ENCODE measurements around the gene PPM1B.
"Not testable (repeated sequence)": the region's sequence is repeated elsewhere in the genome, so short reads cannot be mapped to it uniquely, and the experiment has no call there.

PPM1B gene

DNA sequence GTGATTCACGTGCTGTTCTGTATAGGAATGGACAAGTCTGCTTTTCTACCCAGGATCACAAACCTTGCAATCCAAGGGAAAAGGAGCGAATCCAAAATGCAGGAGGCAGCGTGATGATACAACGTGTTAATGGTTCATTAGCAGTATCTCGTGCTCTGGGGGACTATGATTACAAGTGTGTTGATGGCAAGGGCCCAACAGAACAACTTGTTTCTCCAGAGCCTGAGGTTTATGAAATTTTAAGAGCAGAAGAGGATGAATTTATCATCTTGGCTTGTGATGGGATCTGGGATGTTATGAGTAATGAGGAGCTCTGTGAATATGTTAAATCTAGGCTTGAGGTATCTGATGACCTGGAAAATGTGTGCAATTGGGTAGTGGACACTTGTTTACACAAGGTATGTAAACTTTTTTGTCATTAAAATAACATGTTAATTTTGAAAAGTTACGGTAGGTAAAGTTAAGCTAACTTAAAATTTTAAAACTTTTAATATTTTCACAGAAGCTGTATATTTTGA, 33.0 kb downstream of the PPM1B start:
- DNase-seq (ENCODE audit: low read depth) = no peak

DNA sequence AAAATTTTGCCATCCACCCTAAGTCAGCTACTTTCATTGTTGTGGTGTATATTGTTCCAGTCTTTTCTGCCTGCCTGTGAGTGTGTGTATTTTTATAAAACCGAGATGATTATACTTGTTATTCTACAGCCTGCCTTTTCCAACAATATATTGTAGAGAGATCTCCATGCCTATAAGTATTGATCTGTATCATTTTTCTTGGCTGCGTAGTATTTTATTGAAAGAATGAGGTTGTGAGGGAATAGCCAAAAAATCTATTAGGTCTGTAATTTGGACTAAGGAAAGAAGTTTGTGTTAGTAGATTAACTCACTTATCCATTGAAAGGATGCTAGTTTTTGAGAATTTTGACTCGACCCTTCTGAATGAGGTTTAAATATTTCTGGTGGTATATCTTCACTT, 34.9 kb downstream of the PPM1B start:
- no peak for DNase-seq (ENCODE audit: low read depth)

DNA sequence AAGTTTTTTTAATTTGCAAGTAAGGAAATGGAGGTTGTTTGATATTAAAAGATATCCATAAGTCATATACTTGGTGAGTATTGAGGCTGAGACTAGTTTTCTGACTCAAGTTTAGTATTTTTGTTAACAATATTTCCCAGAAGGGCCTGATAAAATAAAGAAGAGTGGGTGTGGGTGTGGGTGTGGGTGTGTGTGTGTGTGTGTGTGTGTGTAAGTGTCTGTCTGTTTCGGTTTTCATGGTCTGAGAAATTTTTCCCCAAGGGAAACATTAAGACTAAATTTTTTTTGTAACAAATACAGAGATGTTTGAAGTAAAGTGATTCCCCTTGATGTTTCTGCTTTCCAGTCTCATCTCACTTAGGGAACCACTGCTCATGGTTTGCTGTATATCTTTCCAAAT, 36.5 kb downstream of the PPM1B start:
- DNase-seq (ENCODE audit: low read depth) = no peak

DNA sequence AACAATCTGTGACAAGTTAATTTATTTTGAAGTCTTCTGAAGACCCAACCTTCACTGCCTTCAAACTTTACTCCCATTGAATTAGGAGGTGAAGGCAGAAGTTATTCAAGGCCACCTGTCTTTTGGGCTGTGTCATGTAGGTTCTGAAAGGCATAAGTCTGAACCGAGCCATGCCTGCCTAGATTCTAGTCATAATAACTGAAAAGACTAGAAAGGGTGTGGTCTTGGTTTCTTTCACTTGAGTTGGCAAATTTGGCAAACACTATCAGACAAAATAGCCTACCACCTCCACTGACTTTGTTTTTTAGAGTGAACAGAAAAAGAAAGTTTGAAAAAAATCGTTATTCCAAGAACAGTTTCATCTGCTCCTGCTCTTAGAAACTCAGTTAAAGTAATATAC, 38.4 kb downstream of the PPM1B start:
- DNase-seq (ENCODE audit: low read depth) = no peak

DNA sequence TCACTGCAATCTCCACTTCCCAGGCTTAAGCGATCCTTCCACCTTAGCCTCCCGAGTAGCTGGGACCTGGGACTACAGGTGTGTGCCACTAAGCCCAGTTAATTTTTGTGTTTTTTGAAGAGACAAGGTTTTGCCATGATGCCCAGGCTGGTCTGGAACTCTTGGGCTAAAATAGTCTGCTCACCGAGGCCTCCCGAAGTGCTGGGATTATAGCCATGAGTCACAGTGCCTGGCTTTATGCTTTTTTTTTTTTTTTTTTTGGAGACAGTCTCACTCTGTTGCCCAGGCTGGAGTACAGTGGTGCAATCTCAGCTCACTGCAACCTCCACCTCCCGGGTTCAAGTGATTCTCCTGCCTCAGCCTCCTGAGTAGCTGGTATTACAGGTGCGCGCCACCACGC, 39.0 kb downstream of the PPM1B start:
- not testable (repeated sequence) for DNase-seq (ENCODE audit: low read depth)

DNA sequence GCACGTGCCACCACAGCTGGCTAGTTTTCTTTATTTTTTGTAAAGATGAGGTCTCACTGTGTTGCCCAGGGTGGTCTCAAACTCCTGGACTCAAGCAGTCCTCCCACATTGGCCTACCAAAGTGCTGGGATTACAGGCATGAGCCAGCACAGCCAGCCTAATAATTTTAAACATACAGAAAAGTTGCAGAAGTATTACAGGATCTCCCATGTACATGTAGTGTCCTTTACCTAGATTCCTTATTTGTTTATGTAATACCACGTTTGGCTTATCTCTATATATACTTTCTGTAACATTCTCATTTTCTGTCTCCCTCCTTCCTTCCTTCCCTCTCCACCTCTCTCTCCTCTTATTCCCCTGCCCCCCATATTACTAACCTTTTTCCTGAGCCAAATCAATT, 41.7 kb downstream of the PPM1B start:
- no peak for DNase-seq (ENCODE audit: low read depth)

DNA sequence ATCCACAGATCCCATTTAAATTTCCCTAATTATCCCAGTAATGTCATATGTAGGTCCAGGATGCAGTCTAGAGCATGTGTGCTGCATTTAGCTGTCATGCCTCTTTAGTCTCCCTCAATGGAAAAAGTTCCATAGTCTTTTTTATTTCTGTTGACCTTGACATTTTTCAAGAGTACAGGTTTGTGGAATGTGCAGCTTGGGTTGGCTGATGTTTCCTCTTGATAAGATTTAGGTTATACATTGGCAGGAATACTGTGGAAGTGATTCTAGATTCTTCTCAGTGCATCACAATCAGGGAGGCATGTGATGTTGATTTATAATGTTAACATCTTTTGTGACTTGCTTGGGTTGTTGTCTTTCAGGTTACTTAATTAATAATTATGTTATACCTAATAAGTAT, 42.5 kb downstream of the PPM1B start:
- no peak for DNase-seq (ENCODE audit: low read depth)

DNA sequence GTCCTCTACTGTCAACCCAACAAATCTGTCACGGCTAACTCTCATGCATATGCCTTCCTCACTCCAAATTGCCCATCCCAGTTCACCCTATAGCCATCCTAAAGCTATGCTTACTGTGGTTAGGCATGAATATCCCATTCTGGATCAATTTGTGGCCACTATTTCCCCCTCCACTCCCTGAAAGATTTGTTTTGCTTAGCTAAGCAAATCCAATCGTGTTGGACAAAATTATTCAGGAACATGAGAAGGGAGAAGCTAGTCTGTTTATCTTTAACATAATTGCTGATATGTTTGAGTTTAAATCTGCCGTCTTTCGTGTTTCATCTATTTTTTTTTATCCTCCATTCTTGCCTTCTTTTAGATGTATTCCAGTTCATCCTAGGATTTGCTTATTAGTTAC, 43.6 kb downstream of the PPM1B start:
- DNase-seq (ENCODE audit: low read depth) = no peak

DNA sequence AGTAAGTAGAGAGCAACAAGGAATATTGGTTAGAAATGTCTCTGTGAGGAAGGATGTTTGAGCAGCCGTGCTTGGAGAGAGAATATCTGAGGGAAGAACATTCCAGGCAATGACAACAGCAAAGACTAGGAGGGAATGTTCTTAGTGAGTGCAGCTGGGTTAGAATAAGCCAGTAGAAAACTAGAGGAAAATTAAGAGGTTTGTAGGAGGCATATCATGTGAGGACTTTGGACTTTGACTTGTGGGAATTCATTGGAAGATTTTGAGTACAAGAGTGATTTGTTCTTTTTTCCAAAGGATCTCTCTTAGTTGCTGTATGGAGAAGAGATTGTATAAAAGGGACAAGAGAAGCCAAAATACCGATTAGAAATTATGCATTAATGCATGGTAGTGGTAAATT, 47.2 kb downstream of the PPM1B start:
- DNase-seq (ENCODE audit: low read depth) = no peak

DNA sequence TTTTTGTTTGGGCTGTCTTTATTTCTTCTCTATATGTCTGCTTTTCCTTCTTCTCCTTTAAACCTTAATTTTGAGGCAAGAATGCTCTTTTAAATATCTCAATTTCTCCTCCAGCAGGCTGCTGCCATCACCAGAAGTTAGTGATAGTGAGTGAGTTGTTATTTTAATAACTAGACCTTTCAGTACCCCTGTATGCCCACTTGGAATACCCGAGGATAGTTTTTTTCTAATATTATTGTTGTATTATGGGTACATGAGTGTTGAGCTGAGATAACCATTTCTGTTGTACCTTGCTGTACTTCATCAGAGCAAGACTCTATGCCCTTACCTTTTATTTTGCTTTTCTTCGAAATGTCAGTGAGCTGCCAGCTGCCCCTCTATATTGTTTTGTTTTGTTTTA, 50.1 kb downstream of the PPM1B start:
- DNase-seq (ENCODE audit: low read depth) = no peak

DNA sequence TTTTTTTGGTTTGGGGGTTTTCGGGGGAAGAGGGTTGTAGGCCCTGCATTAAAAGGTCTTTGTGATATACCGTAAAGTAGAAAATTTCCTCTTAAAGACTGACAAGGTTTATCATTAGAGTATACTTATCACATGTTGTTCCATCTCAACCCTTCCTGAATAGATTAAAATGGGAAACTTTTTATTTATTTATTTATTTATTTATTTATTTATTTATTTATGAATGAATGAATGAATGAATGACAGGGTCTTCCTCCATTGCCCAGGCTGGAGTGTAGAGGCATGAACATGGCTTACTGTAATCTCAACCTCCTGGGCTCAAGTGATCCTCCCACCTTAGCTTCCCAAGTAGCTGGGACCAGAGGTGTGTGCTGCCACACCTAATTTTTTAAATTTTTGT, 58.1 kb downstream of the PPM1B start:
- DNase-seq (ENCODE audit: low read depth) = no peak

DNA sequence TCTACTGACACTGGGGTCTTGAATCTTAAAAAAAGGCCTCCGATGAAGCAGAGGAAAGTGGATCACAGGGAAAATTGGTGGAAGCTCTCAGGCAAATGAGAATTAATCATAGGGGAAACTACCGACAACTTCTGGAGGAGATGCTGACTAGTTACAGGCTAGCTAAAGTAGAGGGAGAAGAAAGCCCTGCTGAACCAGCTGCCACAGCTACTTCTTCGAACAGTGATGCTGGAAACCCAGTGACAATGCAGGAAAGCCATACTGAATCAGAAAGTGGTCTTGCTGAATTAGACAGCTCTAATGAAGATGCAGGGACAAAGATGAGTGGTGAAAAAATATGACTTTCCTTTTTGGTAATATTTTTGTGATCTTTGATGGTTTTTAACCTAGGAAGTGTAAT, 61.7 kb downstream of the PPM1B start:
- DNase-seq (ENCODE audit: low read depth) = no peak

DNA sequence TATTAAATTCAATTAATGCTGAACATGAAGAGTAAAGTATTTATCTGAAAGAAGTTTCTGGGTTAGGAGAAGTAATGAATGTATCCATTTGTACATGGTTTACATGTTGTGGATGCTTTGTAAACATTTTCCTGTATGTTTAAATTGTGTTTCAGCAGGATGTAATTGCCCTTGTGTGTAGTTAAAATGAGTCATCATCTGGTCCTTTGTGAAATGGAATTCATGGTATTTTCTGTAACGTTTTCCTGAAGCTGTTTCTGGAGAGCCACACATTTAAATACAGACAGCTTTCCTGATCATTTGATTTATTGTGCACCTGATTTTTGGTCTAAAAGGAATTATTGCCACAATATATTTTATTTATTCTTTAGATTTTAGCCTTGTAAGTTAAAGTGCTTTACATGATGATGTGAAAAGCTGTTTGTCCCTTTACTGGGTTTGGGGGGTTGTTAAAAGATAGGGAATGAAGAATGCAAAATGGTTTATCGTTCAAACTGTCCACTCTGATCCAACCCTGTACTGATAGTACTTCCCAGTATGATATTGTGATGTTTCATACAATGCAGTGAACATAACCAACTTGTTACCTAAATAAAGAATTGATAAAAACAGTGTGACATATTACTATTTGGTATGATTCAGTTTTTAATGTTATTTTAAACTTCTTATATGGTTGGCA, 64.9 kb downstream of the PPM1B start:
- DNase-seq (ENCODE audit: low read depth) = no peak

DNA sequence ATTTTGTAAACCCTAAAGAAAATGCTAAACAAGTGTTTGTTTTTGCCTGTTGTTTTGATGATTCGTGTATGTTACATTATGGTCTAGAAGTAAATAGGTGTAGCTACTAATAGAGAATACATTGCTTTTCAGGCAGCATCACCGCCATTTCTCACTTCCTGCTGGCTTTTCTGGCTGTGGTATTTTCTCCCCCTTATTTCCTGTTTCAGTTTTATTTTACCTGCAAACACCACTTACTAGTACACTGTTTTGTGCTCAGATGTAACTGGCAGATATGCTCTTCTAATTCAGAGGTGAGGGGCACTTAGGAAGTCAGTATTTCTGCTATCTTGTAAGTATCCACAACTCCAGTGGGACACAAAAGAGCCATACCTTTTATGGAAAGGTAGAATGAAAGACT, 68.5 kb downstream of the PPM1B start:
- no peak for DNase-seq (ENCODE audit: low read depth)

DNA sequence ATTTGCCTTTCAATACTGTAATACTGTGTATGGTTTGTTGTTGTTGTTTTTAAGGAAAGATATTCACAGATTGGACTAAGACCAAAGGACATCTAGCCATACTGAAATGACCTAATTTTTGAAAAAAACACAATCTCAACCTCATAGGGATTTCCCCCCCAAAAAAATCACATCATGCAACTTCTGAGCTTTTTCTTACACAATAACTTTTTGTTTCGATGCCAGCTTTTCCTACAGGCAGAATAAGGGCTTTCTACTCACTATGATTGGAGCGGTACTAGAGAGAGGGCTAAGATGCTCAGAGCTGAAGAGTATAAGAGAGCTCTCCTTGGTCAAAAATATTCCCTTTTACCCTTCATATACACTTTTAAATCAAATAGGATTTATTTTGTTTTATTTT, 74.2 kb downstream of the PPM1B start:
- DNase-seq (ENCODE audit: low read depth) = no peak

DNA sequence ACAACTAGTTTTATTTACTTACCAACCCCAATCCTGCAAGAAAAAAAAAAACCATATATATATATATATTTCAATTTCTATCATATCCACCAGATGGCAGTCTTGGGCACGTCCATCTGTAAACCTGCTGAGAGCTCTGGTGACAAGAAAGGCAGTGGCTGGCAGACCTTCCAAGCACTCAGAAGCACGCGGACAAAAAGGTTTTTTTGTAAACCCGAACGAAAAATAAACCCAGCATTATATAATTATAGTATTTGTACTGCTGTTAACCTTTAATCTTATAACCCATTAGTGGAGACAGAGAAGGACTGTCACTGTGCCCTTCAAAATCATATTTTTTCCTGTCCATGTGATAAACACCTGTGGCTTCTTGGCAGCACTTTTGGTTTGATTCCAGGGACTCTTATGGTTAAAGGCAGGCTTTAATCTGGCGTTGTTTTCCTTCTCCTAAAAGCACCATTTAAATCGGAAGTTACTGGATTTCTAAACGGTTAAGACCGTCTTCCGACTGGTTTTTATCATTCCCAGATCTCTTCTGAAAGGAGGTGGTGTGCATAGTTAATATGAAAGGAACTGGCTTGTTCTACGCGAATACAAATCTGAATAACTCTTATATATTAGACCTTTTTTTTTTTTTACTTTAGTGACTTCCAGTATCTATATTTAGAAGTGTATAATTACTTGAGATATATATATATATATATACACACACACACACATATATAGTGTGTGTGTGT, 75.6 kb downstream of the PPM1B start:
- no peak for DNase-seq (ENCODE audit: low read depth)

DNA sequence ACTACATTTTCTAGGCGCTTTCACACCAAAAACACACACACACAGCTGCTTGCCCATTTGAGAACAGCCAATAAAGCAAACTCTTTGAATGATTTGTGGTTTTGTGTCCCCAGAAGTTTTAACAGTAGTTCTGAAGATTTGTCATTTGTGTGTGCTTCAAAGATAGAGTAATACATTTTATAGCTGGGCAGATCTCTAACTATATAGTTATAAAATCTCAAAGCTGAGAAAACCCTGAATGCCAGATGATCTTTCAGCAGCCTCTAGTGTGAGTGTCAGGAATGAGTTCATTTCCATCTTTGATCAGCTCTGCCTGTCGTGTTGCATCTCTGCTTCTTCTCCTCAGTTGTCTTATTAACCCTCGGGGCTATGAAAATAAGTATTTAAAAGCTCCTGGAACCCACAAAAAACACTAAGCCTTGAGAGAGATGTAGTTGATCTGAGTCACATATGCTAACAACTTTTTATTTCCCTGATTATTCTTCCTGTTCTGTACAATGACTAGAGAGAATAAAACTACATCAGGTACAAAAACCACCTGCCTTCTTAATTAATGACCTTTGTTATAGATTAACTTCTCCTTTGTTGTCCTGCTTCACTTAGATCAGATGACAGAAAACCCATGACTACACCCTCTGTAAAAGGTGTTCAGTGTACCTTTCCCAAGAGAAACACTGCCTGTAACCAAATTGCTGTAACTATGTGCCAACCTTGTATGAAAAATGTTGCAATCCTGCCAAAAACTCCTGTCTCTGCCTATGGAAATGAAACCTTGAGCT, 76.6 kb downstream of the PPM1B start:
- no peak for DNase-seq (ENCODE audit: low read depth)

DNA sequence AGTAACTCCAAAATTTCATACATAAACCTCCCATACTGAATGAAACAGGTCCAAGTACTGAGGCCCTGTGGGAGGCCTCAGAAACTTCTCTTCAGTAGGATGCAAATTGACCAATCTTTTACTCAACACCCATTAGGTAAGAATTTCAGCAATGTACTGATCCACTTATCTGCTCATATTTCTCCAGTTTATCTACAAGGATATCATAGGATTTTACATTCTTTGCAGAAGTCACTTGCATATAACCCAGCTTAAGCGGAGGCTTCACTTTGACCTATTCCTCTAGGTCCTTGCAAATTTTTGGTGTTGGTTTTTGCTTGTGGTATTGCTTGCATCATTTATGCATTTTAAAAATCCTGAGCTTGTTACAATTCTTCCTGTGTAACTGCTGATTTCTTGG, 77.8 kb downstream of the PPM1B start:
- no peak for DNase-seq (ENCODE audit: low read depth)

DNA sequence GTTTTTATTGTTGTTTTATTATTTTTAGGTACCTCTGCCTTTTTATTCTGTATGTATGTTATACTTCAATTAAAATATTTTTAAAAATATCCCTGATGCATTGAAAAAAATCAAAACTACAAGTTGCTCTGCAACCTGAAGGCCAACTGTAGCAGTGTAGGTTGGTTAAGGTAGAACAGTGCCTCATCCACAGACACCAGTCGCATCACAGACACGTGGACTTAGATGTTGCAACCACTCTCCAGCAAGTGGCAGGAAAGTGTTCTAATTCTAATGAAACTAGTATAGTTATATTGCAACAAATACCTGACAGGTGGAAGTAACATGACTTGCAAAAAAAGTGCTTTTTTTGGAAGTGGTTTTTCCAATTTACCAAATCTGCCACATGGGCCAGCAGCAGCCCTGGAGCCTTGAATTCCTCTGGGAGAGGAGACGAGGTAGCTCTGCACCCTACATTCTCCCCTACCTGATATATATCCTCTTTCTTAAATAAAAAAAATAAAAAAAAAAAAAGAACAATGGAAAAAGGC, 78.2 kb downstream of the PPM1B start:
- no peak for DNase-seq (ENCODE audit: low read depth)

DNA sequence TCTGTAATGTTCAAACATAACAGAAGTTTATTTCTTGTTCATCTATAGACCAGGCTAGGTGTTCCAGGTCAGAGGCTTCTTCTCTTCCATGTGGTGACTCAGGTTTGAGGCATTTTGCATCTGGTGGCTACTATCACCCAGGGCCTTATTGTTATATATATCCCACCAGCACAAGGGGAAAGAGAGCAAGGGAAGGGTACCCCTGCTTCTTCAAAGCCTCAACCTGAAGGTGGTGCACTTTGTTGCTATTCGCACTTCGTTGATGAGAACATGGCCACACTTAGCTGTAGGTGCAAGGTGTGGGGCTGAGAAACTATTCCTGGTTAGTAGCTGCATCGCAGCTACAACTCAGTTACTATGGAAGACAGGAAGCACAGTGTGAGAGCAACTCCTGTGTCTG, 79.2 kb downstream of the PPM1B start:
- no peak for DNase-seq (ENCODE audit: low read depth)

DNA sequence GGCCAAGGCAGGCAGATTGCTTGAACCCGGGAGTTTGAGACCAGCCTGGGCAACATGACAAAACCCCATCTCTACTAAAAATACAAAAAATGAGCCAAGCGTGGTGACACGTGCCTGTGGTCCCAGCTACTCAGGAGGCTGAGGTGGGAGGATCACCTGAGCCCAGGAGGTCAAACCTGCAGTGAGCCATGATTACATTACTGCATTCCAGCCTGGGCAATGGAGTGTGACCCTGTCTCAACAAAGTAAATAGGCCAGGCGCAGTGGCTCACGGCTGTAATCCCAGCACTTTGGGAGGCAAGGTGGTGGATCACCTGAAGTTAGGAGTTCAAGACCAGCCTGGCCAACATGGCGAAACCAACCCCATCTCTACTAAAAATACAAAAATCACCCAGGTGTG, 80.6 kb downstream of the PPM1B start:
- DNase-seq (ENCODE audit: low read depth) = not testable (repeated sequence)

DNA sequence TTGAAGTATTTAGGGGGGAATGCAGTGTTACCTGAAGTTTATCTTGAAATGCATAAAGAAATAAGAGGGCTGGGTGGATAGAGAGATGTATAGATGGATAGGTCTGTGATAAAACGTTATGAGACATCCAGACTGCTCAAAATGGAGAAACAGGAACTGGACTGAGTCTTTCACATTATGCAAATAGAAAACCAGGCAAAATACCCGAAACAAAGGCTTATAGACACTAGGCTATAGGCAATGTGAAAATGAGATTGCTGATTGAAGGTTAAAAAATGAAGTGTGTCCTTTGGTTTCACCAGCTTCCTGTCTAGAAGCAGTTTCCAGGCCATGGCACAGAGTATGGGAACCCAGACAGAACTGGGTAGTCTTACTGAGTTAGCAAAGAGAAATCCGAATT, 81.7 kb downstream of the PPM1B start:
- DNase-seq (ENCODE audit: low read depth) = no peak

DNA sequence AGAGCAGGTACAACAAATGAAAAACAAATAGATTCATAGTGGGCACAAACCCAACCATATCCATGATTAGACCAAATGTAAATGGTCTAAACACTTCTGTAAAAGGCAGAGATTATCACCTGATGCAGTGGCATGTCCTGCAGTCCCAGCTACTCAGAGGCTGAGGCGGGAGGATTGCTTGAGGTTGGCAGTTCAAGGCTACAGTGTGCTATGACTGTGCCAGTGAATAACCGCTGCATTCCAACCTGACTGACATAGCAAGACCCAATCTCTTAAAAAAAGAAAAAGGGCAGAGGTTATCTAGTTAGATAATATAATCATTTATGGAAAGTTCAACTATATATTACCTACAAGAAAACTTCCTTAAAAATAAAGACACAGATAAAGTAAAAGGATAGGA, 85.3 kb downstream of the PPM1B start:
- DNase-seq (ENCODE audit: low read depth) = no peak
